ENCODE data around the gene BRD4. TPM values are rescaled to one million over a fixed set of nuclear protein-coding genes. Genes with fewer than 3 reads are reported as not detected.
A peak's percentile ranks its signal among the peaks of the same experiment; 100 is the strongest.

BRD4 gene
- total RNA-seq, 1 donor from 2014 or later = 152 TPM

GRCh38 chr19:15280915-15281683, 51.2 kb downstream of the BRD4 start:
- peak overlapping the region; percentile 41 for H3K4me3 Mint-ChIP-seq
- DNase-seq (ENCODE audit: low read depth, low spot score) = no peak
- H3K27me3 Mint-ChIP-seq (ENCODE audit: low read depth) = no peaks in the 10 kb centered on the region
- H3K4me1 Mint-ChIP-seq = peaks cover 76% of the 10 kb centered on the region
- H3K9me3 Mint-ChIP-seq = no peaks in the 10 kb centered on the region
- H3K36me3 Mint-ChIP-seq (ENCODE audit: low read depth) = no peaks in the 10 kb centered on the region
- H3K27ac Mint-ChIP-seq (ENCODE audit: unreplicated experiment) = peak overlapping the region; percentile 83
- TF ChIP-seq, protein P1, sequence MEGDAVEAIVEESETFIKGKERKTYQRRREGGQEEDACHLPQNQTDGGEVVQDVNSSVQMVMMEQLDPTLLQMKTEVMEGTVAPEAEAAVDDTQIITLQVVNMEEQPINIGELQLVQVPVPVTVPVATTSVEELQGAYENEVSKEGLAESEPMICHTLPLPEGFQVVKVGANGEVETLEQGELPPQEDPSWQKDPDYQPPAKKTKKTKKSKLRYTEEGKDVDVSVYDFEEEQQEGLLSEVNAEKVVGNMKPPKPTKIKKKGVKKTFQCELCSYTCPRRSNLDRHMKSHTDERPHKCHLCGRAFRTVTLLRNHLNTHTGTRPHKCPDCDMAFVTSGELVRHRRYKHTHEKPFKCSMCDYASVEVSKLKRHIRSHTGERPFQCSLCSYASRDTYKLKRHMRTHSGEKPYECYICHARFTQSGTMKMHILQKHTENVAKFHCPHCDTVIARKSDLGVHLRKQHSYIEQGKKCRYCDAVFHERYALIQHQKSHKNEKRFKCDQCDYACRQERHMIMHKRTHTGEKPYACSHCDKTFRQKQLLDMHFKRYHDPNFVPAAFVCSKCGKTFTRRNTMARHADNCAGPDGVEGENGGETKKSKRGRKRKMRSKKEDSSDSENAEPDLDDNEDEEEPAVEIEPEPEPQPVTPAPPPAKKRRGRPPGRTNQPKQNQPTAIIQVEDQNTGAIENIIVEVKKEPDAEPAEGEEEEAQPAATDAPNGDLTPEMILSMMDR (conservative IDR thresholded peaks at IDR 0.05) = no peak

GRCh38 chr19:15280048-15280725, 52.2 kb downstream of the BRD4 start:
- Mint-ChIP-seq H3K36me3 (ENCODE audit: low read depth) (no peaks in the 10 kb centered on the region), H3K4me1 (peaks cover 71% of the 10 kb centered on the region), H3K27me3 (ENCODE audit: low read depth) (no peaks in the 10 kb centered on the region), H3K4me3 (no peak overlapping the region), H3K27ac (ENCODE audit: unreplicated experiment) (no peak overlapping the region), H3K9me3 (no peaks in the 10 kb centered on the region)
- TF ChIP-seq, protein P1 (conservative IDR thresholded peaks at IDR 0.05) = no peak
- no peak for DNase-seq (ENCODE audit: low read depth, low spot score)

DNA sequence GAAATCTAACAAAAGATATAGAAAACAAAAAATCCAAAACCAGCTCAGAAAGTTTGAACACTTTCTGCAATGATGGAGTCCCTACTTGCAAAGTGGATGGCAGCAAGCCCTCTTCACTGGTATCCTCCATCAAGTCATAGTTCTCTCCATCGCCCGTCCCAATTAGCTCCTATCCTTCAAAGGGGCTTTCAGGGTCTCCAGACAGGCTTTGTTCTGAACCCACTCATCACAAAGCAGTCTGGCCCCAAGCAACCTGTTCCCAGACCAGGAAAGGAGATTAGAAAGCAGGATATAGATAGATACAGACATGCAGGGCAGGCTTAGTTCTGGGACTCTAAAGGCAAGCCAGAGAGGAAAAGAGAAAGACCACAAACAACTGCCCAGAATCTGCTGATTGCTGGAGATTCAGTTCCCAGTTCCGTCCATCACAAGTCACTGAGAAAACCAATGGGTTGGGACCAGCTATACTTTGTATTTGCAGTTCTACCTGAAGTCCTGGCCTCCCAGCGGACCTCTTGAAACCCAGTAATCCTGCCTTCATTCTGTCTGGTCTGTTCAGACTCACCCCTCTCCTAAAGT, 52.9 kb downstream of the BRD4 start:
- Mint-ChIP-seq H3K4me1 (peaks cover 63% of the 10 kb centered on the region), H3K4me3 (peak overlapping the region; percentile 41), H3K36me3 (ENCODE audit: low read depth) (no peaks in the 10 kb centered on the region), H3K27ac (ENCODE audit: unreplicated experiment) (no peak overlapping the region), H3K27me3 (ENCODE audit: low read depth) (no peaks in the 10 kb centered on the region), H3K9me3 (no peaks in the 10 kb centered on the region)
- DNase-seq (ENCODE audit: low read depth, low spot score) = no peak
- TF ChIP-seq, protein P1 (conservative IDR thresholded peaks at IDR 0.05) = no peak

GRCh38 chr19:15276620-15277215, 55.6 kb downstream of the BRD4 start:
- peaks cover 40% of the 10 kb centered on the region for H3K4me1 Mint-ChIP-seq
- peaks cover 5% of the 10 kb centered on the region for H3K36me3 Mint-ChIP-seq (ENCODE audit: low read depth)
- no peaks in the 10 kb centered on the region for H3K27me3 Mint-ChIP-seq (ENCODE audit: low read depth)
- DNase-seq (ENCODE audit: low read depth, low spot score) = no peak
- H3K4me3 Mint-ChIP-seq = peak overlapping the region; percentile 1
- no peaks in the 10 kb centered on the region for H3K9me3 Mint-ChIP-seq
- H3K27ac Mint-ChIP-seq (ENCODE audit: unreplicated experiment) = no peak overlapping the region
- TF ChIP-seq, protein P1 (conservative IDR thresholded peaks at IDR 0.05) = no peak

DNA sequence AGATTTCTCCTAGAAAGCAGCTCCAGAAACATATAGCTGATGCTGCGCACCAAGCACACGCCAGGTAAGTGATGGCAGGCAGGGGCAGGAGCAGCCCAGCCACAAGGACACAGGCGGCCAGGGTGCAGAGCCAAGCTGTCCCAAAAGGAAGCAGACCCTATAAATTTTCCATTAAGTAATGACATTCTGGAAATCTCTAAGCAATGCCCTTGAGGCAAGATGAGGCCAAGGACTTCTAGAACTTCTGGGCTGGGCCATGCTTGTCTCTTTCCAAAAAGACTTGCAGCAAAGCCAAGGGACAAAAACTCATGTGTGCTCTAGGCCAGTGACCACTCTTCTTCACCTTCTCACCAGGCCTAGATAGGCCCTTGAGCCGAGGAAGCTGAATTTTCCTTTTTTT, 57.9 kb downstream of the BRD4 start:
- H3K4me1 Mint-ChIP-seq = peaks cover 27% of the 10 kb centered on the region
- TF ChIP-seq, protein P1 (conservative IDR thresholded peaks at IDR 0.05) = no peak
- DNase-seq (ENCODE audit: low read depth, low spot score) = no peak
- H3K27me3 Mint-ChIP-seq (ENCODE audit: low read depth) = no peaks in the 10 kb centered on the region
- no peaks in the 10 kb centered on the region for H3K9me3 Mint-ChIP-seq
- H3K36me3 Mint-ChIP-seq (ENCODE audit: low read depth) = peaks cover 18% of the 10 kb centered on the region
- no peak overlapping the region for H3K27ac Mint-ChIP-seq (ENCODE audit: unreplicated experiment)
- no peak overlapping the region for H3K4me3 Mint-ChIP-seq
